Activated naive CD4-positive, alpha-beta T cell treated with anti-CD3 and anti-CD28 coated beads, Interleukin-2, amount 50 U/mL, for 16 hours (primary cell): ENCODE data around the gene USP17L15.
"Not testable (repeated sequence)": the region's sequence is repeated elsewhere in the genome, so short reads cannot be mapped to it uniquely, and the experiment has no call there.

ENCODE experiments used
- DNase-seq: peaks from one replicate; pipeline ENCODE4 v3.0.0-alpha.2; 2020

USP17L15 gene, protein sequence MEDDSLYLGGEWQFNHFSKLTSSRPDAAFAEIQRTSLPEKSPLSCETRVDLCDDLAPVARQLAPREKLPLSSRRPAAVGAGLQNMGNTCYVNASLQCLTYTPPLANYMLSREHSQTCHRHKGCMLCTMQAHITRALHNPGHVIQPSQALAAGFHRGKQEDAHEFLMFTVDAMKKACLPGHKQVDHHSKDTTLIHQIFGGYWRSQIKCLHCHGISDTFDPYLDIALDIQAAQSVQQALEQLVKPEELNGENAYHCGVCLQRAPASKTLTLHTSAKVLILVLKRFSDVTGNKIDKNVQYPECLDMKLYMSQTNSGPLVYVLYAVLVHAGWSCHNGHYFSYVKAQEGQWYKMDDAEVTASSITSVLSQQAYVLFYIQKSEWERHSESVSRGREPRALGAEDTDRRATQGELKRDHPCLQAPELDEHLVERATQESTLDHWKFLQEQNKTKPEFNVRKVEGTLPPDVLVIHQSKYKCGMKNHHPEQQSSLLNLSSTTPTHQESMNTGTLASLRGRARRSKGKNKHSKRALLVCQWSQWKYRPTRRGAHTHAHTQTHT

DNA sequence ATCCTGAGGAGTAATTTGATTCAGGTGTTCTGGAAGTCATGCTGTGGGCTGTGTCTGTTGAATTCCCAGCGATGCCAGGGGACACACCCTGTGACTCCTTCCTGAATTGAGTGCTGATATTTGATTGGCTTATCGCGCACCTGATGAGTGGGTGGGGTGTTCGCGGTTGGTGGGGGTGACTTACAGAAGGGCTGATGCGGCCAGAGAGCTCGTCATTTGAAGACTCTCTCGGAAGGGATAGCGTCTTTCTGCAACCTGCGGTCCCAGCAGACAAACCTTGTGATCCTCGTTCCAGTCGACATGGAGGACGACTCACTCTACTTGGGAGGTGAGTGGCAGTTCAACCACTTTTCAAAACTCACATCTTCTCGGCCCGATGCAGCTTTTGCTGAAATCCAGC is at the start of gene USP17L15:
USP17L15 (plus strand) TSS at position 301 of the 400 bp plus-strand sequence; CDS start at position 301, 0 bp downstream.
- DNase-seq, result not testable (repeated sequence)

DNA sequence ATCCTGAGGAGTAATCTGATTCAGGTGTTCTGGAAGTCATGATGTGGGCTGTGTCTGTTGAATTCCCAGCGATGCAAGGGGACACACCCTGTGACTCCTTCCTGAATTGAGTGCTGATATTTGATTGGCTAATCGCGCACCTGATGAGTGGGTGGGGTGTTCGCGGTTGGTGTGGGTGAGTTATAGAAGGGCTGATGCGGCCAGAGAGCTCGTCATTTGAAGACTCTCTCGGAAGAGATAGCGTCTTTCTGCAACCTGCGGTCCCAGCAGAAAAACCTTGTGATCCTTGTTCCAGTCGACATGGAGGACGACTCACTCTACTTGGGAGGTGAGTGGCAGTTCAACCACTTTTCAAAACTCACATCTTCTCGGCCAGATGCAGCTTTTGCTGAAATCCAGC is 23.8 kb upstream of the USP17L15 start, which contains the start of gene USP17L10:
USP17L10 (plus strand) TSS at position 301 of the 400 bp plus-strand sequence; CDS start at position 301, 0 bp downstream.
- DNase-seq, result not testable (repeated sequence)

DNA sequence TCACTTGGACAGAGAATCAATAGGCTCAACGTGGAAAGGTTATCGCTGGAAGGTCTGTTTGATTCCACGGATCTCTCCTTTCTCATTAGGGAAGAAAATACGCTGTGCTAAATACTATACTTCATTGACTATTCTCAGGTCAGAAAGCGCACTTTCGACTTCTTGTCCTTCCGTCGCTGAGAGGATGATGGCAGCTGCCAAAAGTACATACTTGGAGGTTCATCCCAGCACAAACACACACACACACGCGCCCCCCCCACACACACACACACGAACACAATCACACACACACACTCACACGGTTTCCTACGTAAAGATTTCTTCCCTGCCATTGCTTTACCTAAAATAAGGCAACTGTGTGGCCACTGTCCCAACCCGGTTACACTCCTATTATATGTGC is 19.5 kb upstream of the USP17L15 start:
- DNase-seq, result not testable (repeated sequence)

DNA sequence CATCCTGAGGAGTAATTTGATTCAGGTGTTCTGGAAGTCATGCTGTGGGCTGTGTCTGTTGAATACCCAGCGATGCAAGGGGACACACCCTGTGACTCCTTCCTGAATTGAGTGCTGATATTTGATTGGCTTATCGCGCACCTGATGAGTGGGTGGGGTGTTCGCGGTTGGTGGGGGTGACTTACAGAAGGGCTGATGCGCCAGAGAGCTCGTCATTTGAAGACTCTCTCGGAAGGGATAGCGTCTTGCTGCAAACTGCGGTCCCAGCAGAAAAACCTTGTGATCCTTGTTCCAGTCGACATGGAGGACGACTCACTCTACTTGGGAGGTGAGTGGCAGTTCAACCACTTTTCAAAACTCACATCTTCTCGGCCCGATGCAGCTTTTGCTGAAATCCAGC is 19.1 kb upstream of the USP17L15 start, which contains the start of gene USP17L11:
USP17L11 (plus strand) TSS at position 301 of the 400 bp plus-strand sequence; CDS start at position 301, 0 bp downstream.
- DNase-seq, result not testable (repeated sequence)

DNA sequence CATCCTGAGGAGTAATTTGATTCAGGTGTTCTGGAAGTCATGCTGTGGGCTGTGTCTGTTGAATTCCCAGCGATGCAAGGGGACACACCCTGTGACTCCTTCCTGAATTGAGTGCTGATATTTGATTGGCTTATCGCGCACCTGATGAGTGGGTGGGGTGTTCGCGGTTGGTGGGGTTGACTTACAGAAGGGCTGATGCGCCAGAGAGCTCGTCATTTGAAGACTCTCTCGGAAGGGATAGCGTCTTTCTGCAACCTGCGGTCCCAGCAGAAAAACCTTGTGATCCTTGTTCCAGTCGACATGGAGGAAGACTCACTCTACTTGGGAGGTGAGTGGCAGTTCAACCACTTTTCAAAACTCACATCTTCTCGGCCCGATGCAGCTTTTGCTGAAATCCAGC is 14.3 kb upstream of the USP17L15 start, which contains the start of gene USP17L12:
USP17L12 (plus strand) TSS at position 301 of the 400 bp plus-strand sequence; CDS start at position 301, 0 bp downstream.
- DNase-seq, result not testable (repeated sequence)

DNA sequence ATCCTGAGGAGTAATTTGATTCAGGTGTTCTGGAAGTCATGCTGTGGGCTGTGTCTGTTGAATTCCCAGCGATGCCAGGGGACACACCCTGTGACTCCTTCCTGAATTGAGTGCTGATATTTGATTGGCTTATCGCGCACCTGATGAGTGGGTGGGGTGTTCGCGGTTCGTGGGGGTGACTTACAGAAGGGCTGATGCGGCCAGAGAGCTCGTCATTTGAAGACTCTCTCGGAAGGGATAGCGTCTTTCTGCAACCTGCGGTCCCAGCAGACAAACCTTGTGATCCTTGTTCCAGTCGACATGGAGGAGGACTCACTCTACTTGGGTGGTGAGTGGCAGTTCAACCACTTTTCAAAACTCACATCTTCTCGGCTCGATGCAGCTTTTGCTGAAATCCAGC is 9.6 kb upstream of the USP17L15 start, which contains the start of gene USP17L13:
USP17L13 (plus strand) TSS at position 301 of the 400 bp plus-strand sequence; CDS start at position 301, 0 bp downstream.
- not testable (repeated sequence) for DNase-seq

DNA sequence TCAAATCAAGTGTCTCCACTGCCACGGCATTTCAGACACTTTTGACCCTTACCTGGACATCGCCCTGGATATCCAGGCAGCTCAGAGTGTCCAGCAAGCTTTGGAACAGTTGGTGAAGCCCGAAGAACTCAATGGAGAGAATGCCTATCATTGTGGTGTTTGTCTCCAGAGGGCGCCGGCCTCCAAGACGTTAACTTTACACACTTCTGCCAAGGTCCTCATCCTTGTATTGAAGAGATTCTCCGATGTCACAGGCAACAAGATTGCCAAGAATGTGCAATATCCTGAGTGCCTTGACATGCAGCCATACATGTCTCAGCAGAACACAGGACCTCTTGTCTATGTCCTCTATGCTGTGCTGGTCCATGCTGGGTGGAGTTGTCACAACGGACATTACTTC is 3.9 kb upstream of the USP17L15 start:
- not testable (repeated sequence) for DNase-seq

DNA sequence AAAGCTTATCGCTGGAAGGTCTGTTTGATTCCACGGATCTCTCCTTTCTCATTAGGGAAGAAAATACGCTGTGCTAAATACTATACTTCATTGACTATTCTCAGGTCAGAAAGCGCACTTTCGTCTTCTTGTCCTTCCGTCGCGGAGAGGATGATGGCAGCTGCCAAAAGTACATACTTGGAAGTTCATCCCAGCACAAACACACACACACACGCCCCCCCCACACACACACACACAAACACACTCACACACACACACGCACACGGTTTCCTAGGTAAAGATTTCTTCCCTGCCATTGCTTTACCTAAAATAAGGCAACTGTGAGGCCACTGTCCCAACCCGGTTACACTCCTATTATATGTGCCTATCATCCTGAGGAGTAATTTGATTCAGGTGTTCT is 4.3 kb downstream of the USP17L15 start:
- DNase-seq, result not testable (repeated sequence)

DNA sequence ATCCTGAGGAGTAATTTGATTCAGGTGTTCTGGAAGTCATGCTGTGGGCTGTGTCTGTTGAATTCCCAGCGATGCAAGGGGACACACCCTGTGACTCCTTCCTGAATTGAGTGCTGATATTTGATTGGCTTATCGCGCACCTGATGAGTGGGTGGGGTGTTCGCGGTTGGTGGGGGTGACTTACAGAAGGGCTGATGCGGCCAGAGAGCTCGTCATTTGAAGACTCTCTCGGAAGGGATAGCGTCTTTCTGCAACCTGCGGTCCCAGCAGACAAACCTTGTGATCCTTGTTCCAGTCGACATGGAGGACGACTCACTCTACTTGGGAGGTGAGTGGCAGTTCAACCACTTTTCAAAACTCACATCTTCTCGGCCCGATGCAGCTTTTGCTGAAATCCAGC is 9.4 kb downstream of the USP17L15 start, which contains the start of gene USP17L17:
USP17L17 (plus strand) TSS at position 301 of the 400 bp plus-strand sequence; CDS start at position 301, 0 bp downstream.
- DNase-seq, result not testable (repeated sequence)

DNA sequence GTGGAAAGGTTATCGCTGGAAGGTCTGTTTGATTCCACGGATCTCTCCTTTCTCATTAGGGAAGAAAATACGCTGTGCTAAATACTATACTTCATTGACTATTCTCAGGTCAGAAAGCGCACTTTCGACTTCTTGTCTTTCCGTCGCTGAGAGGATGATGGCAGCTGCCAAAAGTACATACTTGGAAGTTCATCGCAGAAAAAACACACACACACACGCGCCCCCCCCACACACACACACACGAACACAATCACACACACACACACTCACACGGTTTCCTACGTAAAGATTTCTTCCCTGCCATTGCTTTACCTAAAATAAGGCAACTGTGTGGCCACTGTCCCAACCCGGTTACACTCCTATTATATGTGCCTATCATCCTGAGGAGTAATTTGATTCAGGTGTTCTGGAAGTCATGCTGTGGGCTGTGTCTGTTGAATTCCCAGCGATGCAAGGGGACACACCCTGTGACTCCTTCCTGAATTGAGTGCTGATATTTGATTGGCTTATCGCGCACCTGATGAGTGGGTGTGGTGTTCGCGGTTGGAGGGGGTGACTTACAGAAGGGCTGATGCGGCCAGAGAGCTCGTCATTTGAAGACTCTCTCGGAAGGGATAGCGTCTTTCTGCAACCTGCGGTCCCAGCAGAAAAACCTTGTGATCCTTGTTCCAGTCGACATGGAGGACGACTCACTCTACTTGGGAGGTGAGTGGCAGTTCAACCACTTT is 13.9 kb downstream of the USP17L15 start, which contains the start of gene USP17L18:
USP17L18 (plus strand) TSS at position 678 of the 728 bp plus-strand sequence; CDS start at position 678, 0 bp downstream.
- DNase-seq, result not testable (repeated sequence)

DNA sequence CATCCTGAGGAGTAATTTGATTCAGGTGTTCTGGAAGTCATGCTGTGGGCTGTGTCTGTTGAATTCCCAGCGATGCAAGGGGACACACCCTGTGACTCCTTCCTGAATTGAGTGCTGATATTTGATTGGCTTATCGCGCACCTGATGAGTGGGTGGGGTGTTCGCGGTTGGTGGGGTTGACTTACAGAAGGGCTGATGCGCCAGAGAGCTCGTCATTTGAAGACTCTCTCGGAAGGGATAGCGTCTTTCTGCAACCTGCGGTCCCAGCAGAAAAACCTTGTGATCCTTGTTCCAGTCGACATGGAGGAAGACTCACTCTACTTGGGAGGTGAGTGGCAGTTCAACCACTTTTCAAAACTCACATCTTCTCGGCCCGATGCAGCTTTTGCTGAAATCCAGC is 18.9 kb downstream of the USP17L15 start, which contains the start of gene USP17L19:
USP17L19 (plus strand) TSS at position 301 of the 400 bp plus-strand sequence; CDS start at position 301, 0 bp downstream.
- not testable (repeated sequence) for DNase-seq

DNA sequence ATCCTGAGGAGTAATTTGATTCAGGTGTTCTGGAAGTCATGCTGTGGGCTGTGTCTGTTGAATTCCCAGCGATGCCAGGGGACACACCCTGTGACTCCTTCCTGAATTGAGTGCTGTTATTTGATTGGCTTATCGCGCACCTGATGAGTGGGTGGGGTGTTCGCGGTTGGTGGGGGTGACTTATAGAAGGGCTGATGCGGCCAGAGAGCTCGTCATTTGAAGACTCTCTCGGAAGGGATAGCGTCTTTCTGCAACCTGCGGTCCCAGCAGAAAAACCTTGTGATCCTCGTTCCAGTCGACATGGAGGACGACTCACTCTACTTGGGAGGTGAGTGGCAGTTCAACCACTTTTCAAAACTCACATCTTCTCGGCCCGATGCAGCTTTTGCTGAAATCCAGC is 23.6 kb downstream of the USP17L15 start, which contains the start of gene USP17L20:
USP17L20 (plus strand) TSS at position 301 of the 400 bp plus-strand sequence; CDS start at position 301, 0 bp downstream.
- not testable (repeated sequence) for DNase-seq

DNA sequence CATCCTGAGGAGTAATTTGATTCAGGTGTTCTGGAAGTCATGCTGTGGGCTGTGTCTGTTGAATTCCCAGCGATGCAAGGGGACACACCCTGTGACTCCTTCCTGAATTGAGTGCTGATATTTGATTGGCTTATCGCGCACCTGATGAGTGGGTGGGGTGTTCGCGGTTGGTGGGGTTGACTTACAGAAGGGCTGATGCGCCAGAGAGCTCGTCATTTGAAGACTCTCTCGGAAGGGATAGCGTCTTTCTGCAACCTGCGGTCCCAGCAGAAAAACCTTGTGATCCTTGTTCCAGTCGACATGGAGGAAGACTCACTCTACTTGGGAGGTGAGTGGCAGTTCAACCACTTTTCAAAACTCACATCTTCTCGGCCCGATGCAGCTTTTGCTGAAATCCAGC is 28.4 kb downstream of the USP17L15 start, which contains the start of gene USP17L21:
USP17L21 (plus strand) TSS at position 301 of the 400 bp plus-strand sequence; CDS start at position 301, 0 bp downstream.
- not testable (repeated sequence) for DNase-seq

DNA sequence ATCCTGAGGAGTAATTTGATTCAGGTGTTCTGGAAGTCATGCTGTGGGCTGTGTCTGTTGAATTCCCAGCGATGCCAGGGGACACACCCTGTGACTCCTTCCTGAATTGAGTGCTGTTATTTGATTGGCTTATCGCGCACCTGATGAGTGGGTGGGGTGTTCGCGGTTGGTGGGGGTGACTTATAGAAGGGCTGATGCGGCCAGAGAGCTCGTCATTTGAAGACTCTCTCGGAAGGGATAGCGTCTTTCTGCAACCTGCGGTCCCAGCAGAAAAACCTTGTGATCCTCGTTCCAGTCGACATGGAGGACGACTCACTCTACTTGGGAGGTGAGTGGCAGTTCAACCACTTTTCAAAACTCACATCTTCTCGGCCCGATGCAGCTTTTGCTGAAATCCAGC is 33.1 kb downstream of the USP17L15 start, which contains the start of gene USP17L22:
USP17L22 (plus strand) TSS at position 301 of the 400 bp plus-strand sequence; CDS start at position 301, 0 bp downstream.
- not testable (repeated sequence) for DNase-seq

DNA sequence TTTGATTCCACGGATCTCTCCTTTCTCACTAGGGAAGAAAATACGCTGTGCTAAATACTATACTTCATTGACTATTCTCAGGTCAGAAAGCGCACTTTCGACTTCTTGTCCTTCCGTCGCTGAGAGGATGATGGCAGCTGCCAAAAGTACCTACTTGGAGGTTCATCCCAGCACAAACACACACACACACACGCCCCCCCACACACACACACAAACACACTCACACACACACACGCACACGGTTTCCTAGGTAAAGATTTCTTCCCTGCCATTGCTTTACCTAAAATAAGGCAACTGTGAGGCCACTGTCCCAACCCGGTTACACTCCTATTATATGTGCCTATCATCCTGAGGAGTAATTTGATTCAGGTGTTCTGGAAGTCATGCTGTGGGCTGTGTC is 37.5 kb downstream of the USP17L15 start:
- peak; percentile 6 for DNase-seq
